ENCODE measurements around the gene MOCS3.
A peak's percentile ranks its signal among the peaks of the same experiment; 100 is the strongest.

The MOCS3 gene

GRCh38 chr20:50980071-50980681 is 21.6 kb downstream of the MOCS3 start:
- H3K4me3 ChIP-seq: no peak overlapping the region

DNA sequence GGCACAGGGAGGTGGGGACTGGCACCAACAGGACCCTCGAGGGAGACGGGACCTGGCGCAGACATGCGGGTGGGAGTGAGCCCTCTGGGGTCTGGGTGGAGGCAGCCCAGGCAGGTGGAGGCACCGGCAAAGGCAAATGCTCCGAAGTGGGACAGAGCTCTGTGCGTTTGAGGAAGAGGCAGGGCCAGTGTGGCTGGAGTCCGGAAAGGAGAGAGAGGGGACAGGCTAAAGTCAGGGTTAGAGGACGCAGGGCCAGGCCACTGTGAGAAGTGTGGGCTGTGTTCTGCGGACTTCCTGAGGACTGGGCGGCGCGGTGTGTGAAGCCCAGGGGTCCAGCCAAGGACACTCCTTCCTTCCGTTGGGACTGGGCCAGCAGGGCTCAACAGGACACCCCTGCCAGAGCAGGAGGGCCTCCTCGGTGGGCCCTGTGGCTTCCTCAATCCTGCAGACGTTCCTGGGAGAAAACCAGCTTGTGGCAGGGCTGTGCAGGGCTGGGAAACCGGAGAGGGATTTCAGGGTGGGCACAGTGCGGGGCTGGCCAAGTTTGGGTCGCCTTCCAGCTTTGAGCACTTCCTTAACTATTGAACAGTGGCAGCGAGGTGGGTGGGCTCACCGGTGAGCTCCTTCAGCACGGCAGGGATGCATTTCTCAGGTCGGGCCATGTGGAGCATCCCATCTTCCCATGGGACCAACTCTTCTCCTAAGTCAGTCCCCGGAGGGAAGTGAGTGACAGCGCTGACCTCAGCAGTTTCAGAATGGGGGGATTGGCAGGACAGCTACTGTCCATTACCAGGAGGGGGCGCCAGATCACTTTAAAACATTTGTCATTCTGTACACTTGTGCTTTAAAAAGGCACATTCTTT is 22.5 kb downstream of the MOCS3 start:
- Histone ChIP-seq H3K4me3 (no peak overlapping the region), H3K27ac (peak overlapping the region in 6 of 21 experiments; percentile 3 to 76 (median 23))

More at GRCh38 chr20:50980071-50980681, 21.6 kb downstream of the MOCS3 start:
- H3K27ac ChIP-seq: peak overlapping the region in 6 of 21 experiments; percentile 3 to 76 (median 23)

GRCh38 chr20:50981714-50982048 is 23.1 kb downstream of the MOCS3 start:
- Histone ChIP-seq H3K4me3 (no peak overlapping the region), H3K27ac (peak overlapping the region in 5 of 21 experiments; percentile 5 to 73 (median 27))

- H3K4me3 ChIP-seq: no peak overlapping the region
- H3K27ac ChIP-seq: peak overlapping the region in 4 of 21 experiments; percentile 5 to 73 (median 32)
Measured at GRCh38 chr20:50982363-50982762, 23.7 kb downstream of the MOCS3 start.

GRCh38 chr20:50983321-50983720 is 24.7 kb downstream of the MOCS3 start:
- H3K27ac ChIP-seq: no peak overlapping the region
- no peak overlapping the region for H3K4me3 ChIP-seq

- no peak overlapping the region for H3K4me3 ChIP-seq
- no peak overlapping the region for H3K27ac ChIP-seq
Measured at GRCh38 chr20:50987493-50988210, 29.0 kb downstream of the MOCS3 start.

DNA sequence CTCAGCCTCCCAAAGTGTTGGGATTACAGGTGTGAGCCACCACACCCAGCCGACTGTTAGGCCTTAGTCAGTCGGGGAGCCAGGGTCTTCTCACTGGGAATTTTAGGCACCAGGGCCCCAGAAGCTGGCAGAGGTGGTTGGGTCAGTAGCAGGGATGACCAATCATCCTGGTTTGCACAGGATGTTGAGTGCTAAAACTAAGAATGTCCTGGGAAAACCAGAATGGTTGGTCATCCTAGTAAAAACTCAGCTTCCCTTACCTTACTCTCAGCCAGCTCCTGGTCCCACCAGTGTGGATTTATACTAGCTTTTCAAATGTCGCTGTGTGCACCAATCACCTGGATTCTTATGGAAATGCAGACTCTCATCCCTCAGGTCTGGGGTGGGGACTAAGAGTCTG is 32.5 kb downstream of the MOCS3 start:
- Histone ChIP-seq H3K27ac (no peak overlapping the region), H3K4me3 (no peak overlapping the region)

DNA sequence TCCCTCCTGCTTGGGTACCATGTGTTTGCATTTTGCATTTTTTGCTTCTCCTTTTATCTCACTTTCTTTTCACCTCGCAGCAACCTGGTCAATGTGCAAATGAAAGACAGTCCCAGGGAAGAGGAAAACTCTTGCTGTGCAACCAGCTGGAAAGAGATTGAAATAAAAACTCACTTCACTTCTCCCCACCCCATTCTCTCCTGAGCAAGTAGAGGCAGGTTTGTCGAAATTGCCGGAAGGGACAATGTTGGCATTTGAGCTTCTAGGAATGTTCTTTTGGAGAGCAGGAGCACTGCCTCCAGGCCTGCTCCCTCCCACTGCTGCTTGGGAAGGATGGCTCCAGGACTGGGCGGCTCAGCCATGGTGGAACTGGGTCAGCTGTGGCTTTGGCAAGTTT is 33.7 kb downstream of the MOCS3 start:
- Histone ChIP-seq H3K27ac (no peak overlapping the region), H3K4me3 (no peak overlapping the region)

GRCh38 chr20:50992733-50993457 is 34.3 kb downstream of the MOCS3 start:
- Histone ChIP-seq H3K27ac (no peak overlapping the region), H3K4me3 (no peak overlapping the region)

- no peak overlapping the region for H3K27ac ChIP-seq
- H3K4me3 ChIP-seq: no peak overlapping the region
Measured at GRCh38 chr20:50993876-50994275, 35.3 kb downstream of the MOCS3 start.

- Histone ChIP-seq H3K27ac (no peak overlapping the region), H3K4me3 (no peak overlapping the region)
Measured at GRCh38 chr20:50995506-50995905, 36.9 kb downstream of the MOCS3 start.

DNA sequence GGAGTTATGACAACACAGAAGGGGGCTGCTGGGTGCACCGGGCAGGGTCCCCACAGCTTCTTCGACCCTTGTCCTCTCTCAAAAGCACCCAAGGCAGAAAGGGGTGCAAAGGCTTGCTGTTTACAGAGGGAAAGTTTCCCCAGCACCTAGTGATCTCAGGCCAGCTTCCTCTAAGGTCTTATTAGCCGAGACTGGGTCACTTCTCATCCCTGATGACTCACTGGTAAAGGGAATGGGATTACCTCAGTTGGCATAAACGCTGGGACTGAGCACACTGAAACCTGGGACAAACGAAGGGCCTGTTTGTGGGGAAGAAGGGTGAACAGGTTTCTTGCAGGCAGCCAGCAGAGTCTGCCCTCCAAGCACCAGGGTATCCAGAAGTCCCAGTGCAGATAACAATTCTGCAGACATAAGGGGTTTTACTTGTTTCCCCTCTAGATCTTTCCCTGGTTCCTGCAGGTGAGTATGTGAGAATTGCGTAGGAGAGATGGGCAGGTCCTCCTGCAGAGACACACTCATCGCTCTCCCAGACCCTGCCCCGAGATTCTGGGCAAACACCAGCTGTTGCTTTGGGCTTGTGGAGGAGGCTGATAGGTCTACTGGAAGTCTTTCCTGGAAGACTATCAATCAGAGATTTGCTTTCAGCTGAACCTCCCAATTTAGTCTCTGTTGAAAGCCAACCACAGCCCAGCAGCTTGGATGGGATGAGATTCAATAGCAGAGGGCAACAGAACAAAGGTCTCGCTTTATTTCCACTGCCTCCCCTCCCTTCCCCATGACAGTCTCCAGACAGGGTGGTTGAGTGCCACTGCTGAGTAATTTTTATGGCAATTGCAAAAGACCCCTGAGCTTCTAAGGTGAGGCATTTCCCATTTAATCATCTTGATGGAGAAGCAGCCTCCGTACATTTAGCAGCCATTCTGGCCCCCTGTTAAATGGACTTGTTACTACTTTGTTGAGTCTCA is 38.6 kb downstream of the MOCS3 start:
- Histone ChIP-seq H3K4me3 (no peak overlapping the region), H3K27ac (no peak overlapping the region)

- Histone ChIP-seq H3K27ac (no peak overlapping the region), H3K4me3 (no peak overlapping the region)
Measured at GRCh38 chr20:50999355-50999754, 40.7 kb downstream of the MOCS3 start.

DNA sequence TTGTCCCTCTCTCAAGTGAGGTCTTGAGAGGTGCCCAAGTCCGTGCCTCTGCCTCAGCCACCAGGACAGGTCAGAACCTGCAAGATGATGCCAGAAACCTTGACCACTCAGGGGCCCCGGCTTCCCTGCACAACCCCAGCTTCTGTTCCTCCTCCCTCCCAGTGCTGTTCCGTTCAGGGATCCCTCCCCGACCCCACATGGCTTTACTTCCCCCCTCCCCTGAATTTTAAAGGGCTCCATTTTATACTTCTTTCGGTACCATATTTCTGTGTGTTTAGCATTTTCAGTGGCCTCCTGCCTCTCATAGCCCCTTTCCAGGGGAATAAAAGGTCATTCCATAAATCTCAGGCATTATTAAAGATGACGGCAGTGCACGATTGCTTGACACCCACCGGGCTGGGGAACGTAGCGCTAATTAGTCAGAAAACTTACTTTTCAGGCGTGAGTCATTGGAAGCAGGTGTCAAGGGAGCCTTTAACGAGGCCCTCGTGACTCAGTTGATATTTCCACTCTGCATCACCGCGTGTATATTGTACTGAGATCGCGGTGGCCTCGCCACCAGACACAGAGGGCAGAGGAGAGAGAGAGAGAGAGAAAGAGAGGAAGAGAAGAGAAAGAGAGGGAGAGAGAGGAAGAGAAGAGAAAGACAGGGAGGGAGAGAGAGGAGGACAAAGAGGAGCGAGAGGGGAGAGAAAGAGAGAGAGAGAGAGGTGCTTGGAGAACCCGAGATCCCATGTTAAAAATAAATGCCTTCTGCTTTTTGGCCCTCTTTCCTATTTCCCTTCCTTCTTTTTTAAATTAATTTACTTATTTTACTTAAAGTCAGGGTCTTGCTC is 43.0 kb downstream of the MOCS3 start:
- Histone ChIP-seq H3K27ac (no peak overlapping the region), H3K4me3 (no peak overlapping the region)

DNA sequence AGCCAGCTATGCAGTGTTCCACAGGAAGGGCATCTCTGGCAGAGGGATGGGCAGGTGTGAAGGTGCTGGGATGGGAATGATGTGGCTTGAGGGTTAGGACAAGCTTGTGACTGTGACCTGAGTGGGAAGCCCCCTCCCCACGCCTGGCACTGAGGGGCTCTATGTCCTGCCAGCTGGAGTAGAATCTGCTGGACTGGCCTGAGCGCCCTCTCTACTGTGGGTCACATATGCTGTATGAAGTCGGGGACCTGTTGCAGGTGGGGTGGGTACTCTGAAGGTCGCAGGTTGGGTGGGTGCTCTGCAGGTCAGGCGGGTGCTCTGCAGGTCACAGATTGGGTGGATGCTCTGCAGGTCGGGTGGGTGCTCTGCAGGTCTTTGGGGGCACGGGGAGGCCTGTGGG is 44.0 kb downstream of the MOCS3 start:
- H3K4me3 ChIP-seq: no peak overlapping the region
- no peak overlapping the region for H3K27ac ChIP-seq

DNA sequence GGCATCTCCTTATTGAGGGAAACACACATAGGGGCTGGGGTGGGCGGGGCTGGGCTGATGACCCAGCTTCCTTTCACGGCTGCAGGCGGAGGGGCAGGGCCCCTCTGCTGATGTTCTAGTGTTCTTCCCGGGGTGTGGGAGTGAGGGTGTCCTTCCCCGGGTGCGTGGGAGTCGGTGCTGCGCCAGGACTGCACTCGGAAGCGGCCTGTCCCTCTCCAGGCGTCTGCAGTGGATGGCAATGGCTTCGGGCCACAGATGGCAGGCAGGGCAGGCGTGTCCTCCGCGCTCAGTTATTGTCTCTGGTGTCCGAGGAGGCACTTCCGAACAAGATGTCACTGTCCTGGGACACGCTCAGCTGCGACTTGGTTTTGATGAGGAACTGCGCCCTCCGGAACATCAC is 45.1 kb downstream of the MOCS3 start:
- no peak overlapping the region for H3K27ac ChIP-seq

DNA sequence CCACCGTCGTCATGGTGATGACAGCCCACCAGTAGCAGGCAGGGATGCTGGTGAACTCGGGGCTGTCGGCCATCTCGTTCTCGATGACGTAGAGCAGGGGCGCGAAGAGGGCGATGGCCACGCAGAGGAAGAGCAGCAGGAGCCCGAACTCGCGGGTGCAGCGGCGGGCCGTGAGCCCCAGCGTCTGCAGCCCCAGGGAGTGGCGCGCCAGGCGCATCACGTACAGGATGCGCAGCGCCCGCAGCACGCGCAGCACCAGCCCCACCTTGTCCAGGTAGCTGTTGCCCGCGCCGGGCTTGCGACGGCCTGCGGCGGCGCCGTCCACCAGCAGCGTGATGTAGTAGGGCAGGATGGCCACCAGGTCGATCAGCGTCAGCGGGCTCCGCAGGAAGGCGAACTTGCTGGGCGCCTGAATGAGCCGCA is 45.7 kb downstream of the MOCS3 start:
- H3K27ac ChIP-seq: no peak overlapping the region
- no peak overlapping the region for H3K4me3 ChIP-seq

More for the DNA sequence above, 45.1 kb downstream of the MOCS3 start:
- no peak overlapping the region for H3K4me3 ChIP-seq

DNA sequence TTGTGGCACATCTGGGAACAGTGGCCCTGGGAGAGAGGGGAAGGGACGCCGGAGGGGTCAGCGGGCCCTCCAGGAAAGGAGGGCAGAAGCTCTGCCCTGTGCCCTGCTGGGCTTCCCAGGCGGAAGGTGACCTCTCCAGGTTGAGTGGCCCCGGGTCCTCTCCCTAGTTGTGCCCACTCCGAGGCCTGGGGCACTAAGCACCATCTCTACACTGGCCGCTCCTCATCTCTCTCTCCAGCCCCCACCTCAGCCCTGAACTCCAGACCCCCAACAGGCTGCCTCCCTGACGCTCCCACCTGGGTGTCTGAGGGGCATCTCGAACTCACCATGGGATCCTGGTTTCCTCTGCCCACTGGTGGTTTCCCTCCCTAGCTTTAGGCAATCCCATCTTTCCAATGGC is 46.2 kb downstream of the MOCS3 start:
- no peak overlapping the region for H3K4me3 ChIP-seq
- H3K27ac ChIP-seq: no peak overlapping the region
